GM18868 (cell line): ENCODE measurements around the gene ARCN1.
"Not testable (repeated sequence)": the region's sequence is repeated elsewhere in the genome, so short reads cannot be mapped to it uniquely, and the experiment has no call there.

Experiments used
- ATAC-seq: cut with Tn5 transposase; IDR thresholded peaks from one replicate; pipeline ENCODE4 v1.9.1; 2021; ENCODE audit warnings: mild to moderate bottlenecking, moderate library complexity; ENCODE audit not compliant: unreplicated experiment

The ARCN1 gene

DNA sequence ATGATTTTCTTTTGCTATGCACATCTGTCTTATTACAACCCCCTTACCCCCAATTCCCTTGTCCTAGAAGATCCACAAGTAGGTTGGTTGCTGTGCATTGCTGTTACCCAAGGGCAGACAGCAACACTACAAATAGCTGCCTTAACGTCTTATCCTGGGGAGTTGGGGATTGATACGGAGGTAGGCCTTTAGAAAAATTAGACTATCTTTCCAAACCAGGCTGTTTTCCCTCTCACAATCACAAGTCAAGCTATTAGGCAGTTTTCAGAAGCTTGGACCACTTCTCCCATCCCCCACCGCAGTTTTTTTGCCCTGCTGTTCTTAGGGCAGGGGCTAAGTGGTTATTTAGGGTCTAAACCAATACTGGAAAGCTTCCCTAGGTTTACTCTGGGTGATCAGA lies 32.4 kb downstream of the ARCN1 start:
- ATAC-seq: no peak

DNA sequence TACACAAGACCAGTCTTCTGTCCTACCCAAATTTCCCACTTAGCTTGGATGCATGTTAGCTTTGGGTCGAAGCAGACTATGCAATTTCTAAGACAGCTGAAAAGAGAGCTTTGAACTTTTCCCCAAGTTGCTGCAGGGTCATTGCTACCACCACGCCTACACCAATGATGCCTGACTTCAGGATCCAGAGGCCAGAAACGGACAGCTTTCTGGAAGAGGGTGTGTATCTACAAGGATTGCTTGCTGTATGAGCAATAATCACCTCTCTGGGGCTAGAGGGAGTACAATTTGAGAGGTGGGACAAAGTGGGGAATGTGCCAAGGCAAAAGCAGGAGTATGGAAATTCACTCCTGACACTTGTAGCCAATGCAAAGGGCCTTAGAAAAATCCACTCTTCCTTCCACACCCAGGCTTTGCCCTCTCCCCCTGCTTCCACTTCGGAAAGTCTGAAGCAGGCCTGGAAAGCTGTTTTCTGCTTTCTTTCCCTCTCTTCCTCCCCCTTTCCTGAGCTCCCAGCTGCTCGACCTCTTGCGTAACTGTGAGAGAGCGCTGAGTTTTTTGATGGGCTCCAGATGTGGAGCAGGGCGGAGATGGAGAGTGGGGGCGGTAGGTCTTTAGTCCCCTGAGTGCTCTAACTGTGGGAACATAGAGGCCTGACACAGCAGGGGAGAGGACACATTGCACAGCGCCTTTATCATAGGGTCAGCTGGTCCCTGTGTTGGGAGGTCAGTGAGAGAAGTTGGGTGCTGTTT lies 33.1 kb downstream of the ARCN1 start:
- ATAC-seq: no peak

DNA sequence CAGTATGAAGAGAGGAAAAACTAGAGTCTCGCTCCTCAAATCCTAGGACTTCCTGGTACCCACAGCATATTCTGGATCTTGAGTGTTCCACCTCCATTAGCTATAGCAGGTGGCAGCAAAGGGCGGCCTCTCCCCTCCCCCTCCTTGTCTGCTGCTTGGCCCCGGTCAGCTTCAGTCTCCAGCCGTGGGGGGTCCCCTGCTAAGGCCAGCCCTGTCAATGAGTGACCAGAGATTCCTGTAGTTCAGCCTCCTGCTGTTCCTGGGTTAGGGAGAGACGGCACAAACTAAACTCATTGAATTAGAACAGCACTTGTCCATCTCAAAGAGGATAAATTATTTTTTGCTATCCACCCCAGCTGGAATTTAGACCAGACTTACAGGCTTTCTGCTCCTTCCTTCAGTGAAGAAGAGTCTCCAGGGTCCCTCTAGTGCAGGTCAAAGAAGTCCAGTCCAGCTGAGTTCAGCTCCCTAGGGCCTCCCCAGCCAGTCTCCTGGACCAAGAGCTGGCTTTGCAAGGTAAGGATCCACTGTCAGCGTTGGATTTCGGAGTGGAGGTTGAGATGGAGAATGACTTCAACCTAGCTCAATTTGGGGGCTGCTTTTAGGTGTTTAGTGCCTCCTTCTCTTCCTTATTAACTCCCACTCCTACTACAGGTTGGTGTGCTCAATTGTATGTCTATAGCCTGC lies 34.1 kb downstream of the ARCN1 start:
- no peak for ATAC-seq

DNA sequence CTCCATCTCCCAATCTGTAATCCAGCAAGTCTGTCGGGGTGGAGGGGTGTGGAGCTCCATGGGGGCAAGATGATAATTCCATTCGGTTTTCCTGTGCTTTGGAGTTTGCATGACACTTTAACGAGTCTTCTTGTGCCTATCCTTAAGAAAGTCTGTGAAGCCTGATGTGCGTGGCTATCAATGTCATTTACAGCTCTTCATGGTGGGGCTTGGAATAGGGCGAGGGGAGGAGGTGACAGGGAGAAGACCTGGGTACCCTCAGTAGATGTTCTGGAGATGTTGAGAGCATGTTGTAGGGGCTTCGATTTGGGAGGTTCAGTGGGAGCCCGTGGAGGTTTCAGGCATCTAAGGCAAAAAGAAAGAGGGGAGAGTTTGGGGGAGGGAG lies 34.6 kb downstream of the ARCN1 start:
- no peak for ATAC-seq

DNA sequence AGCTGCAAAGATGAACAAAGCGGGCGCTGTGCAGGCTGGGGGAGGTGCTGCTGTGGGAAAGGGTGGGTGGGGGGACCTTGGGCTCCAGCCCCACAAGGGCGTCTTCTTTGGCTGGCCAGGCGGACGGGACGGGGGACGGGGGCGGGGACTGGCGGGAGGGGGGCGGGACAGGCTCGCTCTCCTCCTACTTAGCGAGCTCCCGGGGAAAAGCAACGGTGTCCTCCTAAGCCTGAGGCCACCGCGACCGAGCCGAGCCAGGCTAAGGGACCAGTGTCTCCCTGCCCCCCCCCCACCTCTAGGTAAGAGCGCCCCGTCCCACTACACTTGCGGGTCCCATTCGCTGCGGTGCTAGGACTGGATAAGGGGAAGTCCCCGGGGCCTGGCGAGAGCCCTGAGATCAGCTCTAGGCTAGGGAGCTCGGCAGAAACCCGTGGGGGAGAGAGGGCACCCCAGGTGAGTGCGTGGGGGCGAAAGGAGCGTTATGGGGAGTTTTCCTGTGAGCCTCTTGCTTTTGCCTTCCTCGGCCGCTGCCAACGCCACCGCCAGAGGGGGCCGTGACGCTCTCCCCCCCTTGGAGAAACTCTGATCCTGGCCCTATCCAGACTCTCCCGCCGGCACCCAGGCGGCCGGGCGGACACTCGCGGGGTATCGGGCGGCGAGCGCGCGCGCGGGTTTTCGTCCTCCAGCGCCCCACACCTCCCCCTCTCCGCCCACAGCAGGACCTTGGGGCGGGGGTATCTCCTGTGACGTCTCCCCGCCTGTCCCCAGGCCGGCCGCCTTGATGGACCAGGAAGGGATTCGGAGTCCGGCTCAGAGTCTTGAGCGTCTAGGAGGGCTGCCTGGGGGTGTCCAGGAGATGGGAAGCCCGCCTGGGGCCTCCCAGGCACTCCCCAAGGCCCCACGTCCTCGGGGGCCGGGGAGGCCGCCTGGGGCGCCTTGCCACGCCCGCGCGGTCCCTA lies 35.5 kb downstream of the ARCN1 start, which contains the start of gene PHLDB1:
Gene PHLDB1, plus strand, starts transcription at position 215 of the 959 bp plus-strand sequence. CDS start 6,222 bp downstream, outside the sequence.
- ATAC-seq: no peak

DNA sequence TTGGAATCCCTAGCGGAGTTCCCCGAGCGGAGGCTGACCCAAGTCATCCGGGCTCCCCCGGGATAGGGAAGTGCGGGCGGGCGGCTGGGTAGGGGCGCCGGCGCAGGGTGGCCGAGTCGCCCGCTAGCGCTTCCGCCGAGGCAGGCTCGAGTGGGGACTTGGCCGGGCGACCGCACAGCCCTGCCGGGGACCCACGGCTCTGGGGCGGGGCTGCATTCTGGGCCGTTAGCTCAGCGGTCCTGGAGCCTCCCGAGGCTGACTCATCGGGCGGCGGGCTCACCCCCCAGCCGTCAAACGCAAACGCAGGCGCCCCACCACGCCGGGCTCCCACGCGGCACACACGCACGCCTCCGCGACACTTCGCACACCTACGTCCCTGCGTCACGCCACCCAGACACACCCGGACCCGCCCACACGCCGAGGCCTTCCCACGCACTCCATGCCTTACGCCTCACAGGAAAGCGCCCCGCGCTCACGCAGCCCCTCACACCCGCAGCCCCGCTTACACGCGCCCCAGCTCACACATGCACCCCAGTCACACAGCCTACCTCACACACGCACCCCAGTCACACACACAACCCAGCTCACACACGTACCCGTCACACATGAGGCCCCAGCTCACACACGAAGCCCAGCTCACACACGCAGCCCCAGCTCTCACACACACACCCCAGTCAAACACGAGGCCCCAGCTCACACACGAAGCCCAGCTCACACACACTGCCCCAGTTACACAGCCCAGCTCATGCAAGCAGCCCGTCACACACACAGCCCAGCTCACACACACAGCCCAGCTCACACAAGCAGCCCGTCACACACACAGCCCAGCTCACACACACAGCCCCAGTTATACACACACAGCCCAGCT lies 36.4 kb downstream of the ARCN1 start:
- ATAC-seq: no peak

DNA sequence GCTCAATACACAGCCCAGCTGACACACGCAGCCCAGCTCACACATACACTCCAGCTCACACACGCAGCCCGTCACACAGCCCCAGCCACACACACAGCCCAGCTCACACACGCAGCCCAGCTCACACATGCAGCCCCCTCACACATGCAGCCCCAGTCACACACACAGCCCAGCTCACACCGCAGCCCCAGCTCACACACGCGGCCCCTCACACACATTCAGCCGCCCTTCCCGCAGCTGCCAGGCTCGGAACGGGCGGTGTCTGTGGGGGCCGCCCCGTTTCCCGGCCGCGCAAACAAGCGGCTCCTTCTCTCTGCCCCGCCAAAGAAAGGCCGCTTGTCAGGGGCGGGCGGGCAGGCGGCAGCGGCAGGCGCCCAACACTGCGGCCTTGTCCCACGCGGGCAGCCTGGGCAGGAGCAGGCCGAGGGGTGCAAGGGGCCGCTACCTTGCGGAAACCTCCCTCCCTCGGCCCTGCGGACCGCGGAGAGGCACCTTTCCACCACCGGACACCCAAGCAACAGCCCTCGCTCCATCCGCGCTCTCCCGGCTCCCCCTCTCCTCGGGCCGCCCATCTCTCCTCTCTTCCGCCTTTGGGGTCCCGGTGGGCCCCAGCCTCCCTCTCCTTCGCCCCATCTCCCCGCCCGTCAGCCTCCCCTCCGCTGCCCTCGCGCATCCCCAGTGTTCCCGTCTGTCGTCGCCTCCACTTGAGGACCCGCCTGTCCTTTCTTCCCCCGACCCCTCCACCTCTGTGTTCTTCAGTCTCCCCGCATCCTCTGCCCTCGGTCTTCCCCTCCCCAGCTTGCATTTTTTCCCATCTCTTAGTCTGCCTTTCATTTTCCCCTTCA lies 37.4 kb downstream of the ARCN1 start:
- no peak for ATAC-seq

DNA sequence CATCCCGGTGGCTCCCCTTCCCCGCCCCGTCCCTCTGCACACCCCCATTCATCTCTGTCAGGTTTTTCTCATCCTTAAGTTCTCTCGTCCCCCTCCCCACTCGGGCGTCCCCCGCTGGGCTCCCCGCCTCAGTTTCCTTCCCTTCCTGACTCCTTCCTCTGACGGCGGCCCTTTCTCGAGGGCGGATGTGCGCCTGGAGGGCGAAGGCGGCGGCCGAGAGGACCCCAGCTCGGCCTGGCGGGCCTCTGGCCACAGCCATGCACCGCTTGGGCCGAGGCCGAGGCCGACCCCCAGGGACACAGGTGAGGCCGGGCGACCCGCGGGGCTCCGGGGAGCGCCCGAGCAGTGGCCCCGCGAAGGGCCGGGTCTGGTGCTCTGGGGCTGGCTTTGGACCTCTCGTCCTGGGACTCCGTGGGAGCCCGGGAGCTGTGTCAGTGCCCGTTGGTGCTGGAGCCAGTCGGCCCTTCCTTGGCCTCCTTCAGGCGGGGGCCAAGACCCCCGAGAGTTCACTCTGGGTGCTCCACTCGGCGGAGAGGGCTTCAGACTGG lies 38.1 kb downstream of the ARCN1 start:
- no peak for ATAC-seq

DNA sequence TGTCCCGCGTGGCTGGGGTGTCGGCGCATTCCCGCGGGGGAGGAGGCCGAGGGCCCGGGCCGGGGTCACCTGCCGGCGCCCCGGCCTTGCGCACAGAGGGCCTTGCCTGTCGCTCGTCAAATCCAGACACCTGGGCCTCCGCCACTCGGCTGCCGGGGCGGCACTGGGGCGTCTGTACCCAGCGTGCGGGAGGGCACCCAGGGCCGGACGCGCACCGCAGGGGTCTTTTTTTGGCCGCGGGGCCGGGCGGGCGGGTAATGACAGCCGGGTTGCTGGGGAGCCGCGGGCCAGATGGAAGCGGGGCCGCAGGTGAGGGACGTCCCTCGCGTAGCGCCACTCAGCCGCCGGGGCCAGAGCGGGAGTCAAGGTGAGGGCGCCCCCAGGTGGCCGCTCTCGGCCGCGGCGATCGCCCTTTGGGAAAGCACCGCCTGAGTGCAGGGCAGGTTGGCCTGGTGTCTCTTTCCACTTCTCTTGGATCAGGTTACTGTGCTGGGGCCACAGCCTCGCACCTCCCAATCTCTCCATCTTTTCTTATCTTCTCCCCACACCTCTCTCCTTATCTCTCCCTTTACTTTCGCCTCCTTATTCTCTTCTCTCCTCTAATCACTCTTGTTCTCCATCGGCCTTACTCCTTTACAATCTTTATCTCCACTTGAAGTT lies 38.7 kb downstream of the ARCN1 start:
- ATAC-seq: peak; percentile 61

DNA sequence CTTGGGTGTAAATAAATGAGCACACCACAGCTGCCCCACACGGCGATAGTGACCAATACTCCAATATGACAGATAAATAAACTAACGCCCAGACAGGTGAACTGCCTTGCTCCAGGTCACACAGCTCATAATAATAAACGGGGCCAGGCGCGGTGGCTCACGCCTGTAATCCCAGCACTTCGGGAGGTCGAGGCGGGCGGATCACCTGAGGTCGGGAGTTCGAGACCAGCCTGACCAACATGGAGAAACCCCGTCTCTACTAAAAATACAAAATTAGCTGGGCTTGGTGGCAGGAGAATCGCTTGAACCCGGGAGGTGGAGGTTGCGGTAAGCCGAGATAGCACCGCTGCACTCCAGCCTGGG lies 39.2 kb downstream of the ARCN1 start:
- ATAC-seq: not testable (repeated sequence)

DNA sequence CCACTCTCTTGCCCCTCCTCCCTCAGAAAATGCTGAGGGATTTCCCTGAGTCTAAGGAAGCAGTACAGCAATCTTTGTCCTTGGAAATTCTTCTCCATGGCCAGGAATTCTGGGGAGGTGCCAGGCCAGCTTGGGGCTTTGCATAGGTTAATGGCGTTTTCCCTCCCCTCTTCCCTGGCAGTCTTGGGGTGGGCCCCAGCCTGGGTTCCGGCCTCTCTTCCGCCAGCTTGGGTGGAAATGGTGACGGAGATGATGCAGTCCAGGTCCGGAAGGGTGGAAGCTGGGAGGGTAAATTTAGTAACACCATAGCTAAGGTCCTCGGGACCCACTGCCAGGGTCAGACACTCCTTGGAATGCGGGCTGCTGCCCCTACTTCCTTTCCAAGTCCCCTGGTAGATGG lies 40.2 kb downstream of the ARCN1 start:
- no peak for ATAC-seq

DNA sequence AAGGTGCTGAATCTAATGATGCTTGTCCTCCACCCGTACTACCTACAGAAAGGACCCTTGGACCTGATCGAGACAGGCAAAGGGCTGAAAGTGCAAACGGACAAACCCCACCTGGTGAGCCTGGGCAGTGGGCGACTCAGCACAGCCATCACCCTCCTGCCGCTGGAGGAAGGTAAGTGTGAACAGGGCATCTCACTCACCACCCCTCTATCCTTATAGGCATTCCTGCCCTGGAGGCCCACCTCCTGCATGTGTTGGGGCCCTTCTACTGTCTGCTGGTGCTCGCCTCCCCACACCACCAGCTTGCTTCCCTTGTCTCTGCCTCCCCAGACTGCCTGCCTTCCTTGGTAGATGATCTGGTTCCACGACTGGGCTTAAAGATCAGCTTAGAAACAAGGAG lies 42.3 kb downstream of the ARCN1 start:
- ATAC-seq: no peak

DNA sequence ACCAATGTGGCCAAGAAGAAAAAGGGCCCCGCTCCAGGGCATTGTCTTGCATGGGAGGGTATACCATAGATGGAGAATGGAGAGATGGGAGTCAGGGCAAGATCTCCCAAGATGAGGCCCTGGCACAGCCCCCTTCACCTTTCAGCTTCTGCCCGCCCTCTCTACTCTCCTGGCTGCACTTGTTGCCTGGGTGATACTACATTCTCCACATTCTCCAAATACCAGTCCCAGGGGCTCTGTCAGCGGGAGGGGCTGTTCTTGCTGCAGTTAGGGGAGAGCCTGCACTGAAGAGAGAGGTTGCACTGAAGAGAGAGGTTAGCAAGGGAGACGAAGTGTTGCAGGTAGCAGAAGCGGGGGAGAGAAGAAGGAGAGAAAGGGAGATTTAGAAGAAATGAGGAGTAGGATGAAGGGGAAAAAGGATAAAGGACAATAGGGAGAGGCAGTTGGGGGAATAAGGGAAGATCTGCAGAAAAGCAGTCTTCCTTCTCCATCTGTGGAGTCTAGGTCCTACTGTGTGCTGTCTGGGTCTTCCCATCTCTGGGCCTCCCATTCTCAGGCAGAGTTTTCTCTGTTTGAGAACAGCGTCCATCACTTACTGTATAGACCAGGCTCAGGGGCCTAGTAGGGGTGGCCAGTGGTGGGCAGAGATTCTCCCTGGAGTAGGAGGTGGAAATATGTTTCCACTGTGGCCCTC lies 43.2 kb downstream of the ARCN1 start:
- ATAC-seq: no peak

DNA sequence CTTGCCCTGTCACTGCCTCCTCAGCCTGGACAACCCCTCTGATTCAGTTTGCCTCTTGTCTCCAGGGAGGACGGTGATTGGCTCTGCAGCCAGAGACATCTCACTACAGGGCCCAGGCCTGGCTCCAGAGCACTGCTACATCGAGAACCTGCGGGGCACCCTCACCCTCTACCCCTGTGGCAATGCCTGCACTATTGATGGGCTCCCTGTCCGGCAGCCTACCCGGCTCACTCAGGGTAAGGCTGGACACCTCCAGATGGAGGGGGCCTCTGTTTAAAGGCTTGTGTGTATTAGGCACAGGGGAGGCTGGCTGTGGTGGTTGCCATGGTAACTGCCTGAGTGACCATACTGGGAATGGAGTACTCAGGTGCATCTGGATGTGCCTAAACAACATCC lies 43.8 kb downstream of the ARCN1 start:
- ATAC-seq: no peak

DNA sequence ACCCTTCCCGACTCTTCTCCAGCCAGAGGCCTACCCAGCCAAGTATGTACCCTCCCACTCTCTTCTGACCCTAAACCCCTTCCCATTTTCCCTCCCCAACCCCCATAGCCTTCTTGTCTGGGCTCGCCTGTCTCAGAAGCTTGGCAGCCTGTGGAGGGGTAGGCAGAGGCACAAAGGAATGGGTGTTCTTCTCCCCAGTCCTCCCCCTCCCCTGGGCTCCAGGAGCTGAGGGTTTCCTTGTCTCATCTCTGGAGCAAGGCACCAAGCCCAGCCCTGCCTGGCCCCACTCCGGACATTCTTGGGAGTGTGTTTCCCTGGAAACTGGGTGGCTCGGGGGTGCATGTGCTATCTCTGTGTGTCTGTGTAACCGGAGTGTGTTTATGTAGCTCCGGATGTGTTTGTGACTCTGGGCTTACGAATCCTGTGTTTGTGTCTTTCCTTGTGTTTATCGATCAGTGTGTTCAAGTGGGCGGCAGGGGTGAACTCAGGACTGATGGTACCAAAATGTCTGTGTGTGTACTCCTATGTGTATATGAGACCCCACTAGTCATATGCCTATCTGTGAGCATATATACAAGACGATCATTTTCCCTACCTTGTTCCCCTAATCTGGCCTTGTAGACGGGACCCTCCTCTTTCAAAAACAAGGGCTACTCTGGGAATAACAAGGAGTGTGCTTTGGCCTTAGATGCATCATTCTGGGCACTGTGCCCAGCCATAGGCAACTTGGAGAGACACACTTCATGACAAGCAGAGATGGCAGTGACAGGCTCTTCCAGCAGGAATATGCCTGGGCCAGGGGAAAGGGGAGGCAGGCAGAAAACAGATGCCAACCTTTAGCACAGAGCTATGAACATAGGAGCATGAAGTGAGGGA lies 46.1 kb downstream of the ARCN1 start:
- ATAC-seq: no peak

DNA sequence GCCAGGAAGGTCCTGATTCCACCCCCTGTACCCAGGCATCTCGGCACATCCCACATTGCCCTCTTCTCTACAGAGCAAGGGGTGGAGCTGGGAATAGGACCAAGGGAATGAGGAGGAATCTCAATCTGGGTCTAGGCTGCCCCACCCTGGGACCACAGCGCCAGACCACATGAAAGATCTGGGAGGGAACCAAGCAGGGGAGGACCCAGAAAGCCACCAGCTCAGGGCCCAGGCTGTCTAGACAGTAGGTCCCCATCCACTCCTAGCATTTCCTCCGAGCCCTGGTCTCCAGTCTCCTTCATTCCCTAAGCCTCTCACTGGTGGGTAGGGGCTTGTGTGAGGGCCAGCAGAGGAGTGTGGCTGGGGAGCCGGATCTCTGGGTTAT lies 46.8 kb downstream of the ARCN1 start:
- no peak for ATAC-seq
